Measurements from ENCODE around the gene KRT86. TPM values are rescaled to one million over a fixed set of nuclear protein-coding genes. Genes with fewer than 3 reads are reported as not detected.

Gene KRT86
- total and polyA plus RNA-seq, 10 donors: 0.08 to 0.26 (median 0.13) TPM; not detected in 6

- H3K27me3 ChIP-seq (replicated peaks in 1 of 7): peaks cover 0 to 29% (median 0%) of the 10 kb centered on the region in 7 donors
- peaks cover 7 to 25% (median 13%) of the 10 kb centered on the region in 6 donors for H3K4me1 ChIP-seq
- intact Hi-C loops (cut with DNase I; ENCODE audit: low total_unique reads): no loop called here
- DNase-seq: peak; percentile 23
- H3K36me3 ChIP-seq: no peaks in the 10 kb centered on the region
- TF ChIP-seq POLR2A (IDR thresholded peaks at IDR 0.05): no peak
- no peak for TF ChIP-seq POLR2AphosphoS5 (IDR thresholded peaks at IDR 0.05)
- no peak for TF ChIP-seq CTCF (IDR thresholded peaks at IDR 0.05 in 8 of 11, conservative IDR thresholded peaks at IDR 0.05 in 3 of 11)
- H3K27ac ChIP-seq: peak overlapping the region in 2 of 8 donors; percentile 31 to 40
- no peak overlapping the region for H3K4me3 ChIP-seq
- 57 to 77% (median 67%) methylated on average over 3 of the region's 3 CpGs for WGBS, 5 donors
- H3K9me3 ChIP-seq: no peaks in the 10 kb centered on the region
These were observed 29.8 kb upstream of the KRT86 start for GRCh38 chr12:52244615-52244994.

GRCh38 chr12:52245259-52245961 lies 29.0 kb upstream of the KRT86 start:
- TF ChIP-seq POLR2AphosphoS5 (IDR thresholded peaks at IDR 0.05) (no peak), CTCF (IDR thresholded peaks at IDR 0.05 in 8 of 11, conservative IDR thresholded peaks at IDR 0.05 in 3 of 11) (no peak), POLR2A (IDR thresholded peaks at IDR 0.05) (no peak)
- Histone ChIP-seq H3K27me3 (replicated peaks in 1 of 7) (peaks cover 0 to 37% (median 6%) of the 10 kb centered on the region in 7 donors), H3K4me1 (peaks cover 7 to 25% (median 16%) of the 10 kb centered on the region in 6 donors), H3K9me3 (no peaks in the 10 kb centered on the region), H3K4me3 (no peak overlapping the region), H3K27ac (no peak overlapping the region), H3K36me3 (no peaks in the 10 kb centered on the region)
- intact Hi-C loops (cut with DNase I; ENCODE audit: low total_unique reads): no loop called here
- 82 to 91% (median 85%) methylated on average over 15 to 20 of the region's 20 CpGs for WGBS, 5 donors
- DNase-seq: no peak

- WGBS, 5 donors: 73 to 94% (median 83%) methylated on average over 7 of the region's 7 CpGs
These were observed 28.4 kb upstream of the KRT86 start for GRCh38 chr12:52245962-52246569.

More at GRCh38 chr12:52245962-52246569, 28.4 kb upstream of the KRT86 start:
- no peak for DNase-seq
- Histone ChIP-seq H3K27ac (no peak overlapping the region), H3K36me3 (no peaks in the 10 kb centered on the region), H3K4me1 (peaks cover 7 to 25% (median 16%) of the 10 kb centered on the region in 6 donors), H3K9me3 (no peaks in the 10 kb centered on the region), H3K27me3 (replicated peaks in 1 of 7) (peaks cover 0 to 44% (median 8%) of the 10 kb centered on the region in 7 donors), H3K4me3 (no peak overlapping the region)
- TF ChIP-seq POLR2A (IDR thresholded peaks at IDR 0.05) (no peak), CTCF (IDR thresholded peaks at IDR 0.05 in 8 of 11, conservative IDR thresholded peaks at IDR 0.05 in 3 of 11) (no peak), POLR2AphosphoS5 (IDR thresholded peaks at IDR 0.05) (no peak)
- intact Hi-C loops (cut with DNase I; ENCODE audit: low total_unique reads): no loop called here

Data from spleen (tissue), 11 donors.